WI38 (cell line): ENCODE measurements around the gene SNAPIN.
A peak's percentile ranks its signal among the peaks of the same experiment; 100 is the strongest.
"Not testable (repeated sequence)": the region's sequence is repeated elsewhere in the genome, so short reads cannot be mapped to it uniquely, and the experiment has no call there.

Experiments
- H3K4me3 ChIP-seq: 2 replicates; pipeline ENCODE4 v1.5.1; 2011; ENCODE audit warnings: low read depth, mild to moderate bottlenecking, control low read depth, low read length
- CTCF ChIP-seq: IDR thresholded peaks from 2 replicates; pipeline ENCODE4 v1.5.1; 2012; ENCODE audit warnings: low read depth, mild to moderate bottlenecking, control low read depth, low read length

The SNAPIN gene

GRCh38 chr1:153659656-153660055 lies 1.2 kb downstream of the SNAPIN start:
- no peak for TF ChIP-seq CTCF
- H3K4me3 ChIP-seq, result peak overlapping the region; percentile 89

GRCh38 chr1:153661111-153661708 lies 2.7 kb downstream of the SNAPIN start:
- H3K4me3 ChIP-seq, result no peak overlapping the region
- TF ChIP-seq CTCF, result no peak

GRCh38 chr1:153662269-153662668 lies 3.8 kb downstream of the SNAPIN start:
- TF ChIP-seq CTCF, result no peak
- H3K4me3 ChIP-seq, result no peak overlapping the region

- no peak overlapping the region for H3K4me3 ChIP-seq
- TF ChIP-seq CTCF, result no peak
Measured at GRCh38 chr1:153663211-153663610, 4.7 kb downstream of the SNAPIN start.

- no peak for TF ChIP-seq CTCF
- no peak overlapping the region for H3K4me3 ChIP-seq
Measured at GRCh38 chr1:153667439-153667838, 8.9 kb downstream of the SNAPIN start.

- not testable (repeated sequence) for H3K4me3 ChIP-seq
Measured at GRCh38 chr1:153668672-153669071, 10.2 kb downstream of the SNAPIN start.

GRCh38 chr1:153669606-153670005 lies 11.1 kb downstream of the SNAPIN start:
- TF ChIP-seq CTCF, result no peak
- peak overlapping the region; percentile 80 for H3K4me3 ChIP-seq

- H3K4me3 ChIP-seq, result peak overlapping the region; percentile 80
- TF ChIP-seq CTCF, result no peak
Measured at GRCh38 chr1:153670257-153670858, 11.9 kb downstream of the SNAPIN start.
